MM.1S (cell line): Measurements from ENCODE around the gene APRT.

Experiments
- EZH2 ChIP-seq: fragments of 300-600 bp; sonication (generic); optimal IDR thresholded peaks from 2 replicates; pipeline ENCODE3; 2017; ENCODE audit warnings: low read depth, mild to moderate bottlenecking, antibody characterized with exemption, low read length, mixed read lengths
- EZH2phosphoT487 ChIP-seq: fragments of 300-600 bp; sonication (generic); IDR thresholded peaks from 2 replicates; pipeline ENCODE4 v1.6.1; 2018; ENCODE audit warnings: antibody characterized with exemption, low read length

GRCh38 chr16:88804552-88805339 is 7.0 kb downstream of the APRT start:
- TF ChIP-seq EZH2 (no peak), EZH2phosphoT487 (no peak)
